WERI-Rb-1 (cell line): ENCODE measurements around the gene APOO.

Source experiments
- DNase-seq: peaks from one replicate; pipeline ENCODE4 v3.0.0-alpha.2; 2020
- H3K27ac ChIP-seq: fragments of 250-450 bp; sonication (Bioruptor Pico); 2 replicates; pipeline ENCODE4 v1.5.1; 2020; ENCODE audit warnings: mild to moderate bottlenecking, moderate library complexity
- H3K27me3 ChIP-seq: fragments of 250-450 bp; sonication (Bioruptor Pico); 2 replicates; pipeline ENCODE4 v1.5.1; 2021; ENCODE audit warnings: mild to moderate bottlenecking, low read depth, moderate library complexity; ENCODE audit not compliant: insufficient read depth, severe bottlenecking
- H3K36me3 ChIP-seq: fragments of 250-450 bp; sonication (Bioruptor Pico); 2 replicates; pipeline ENCODE4 v1.5.1; 2020; ENCODE audit warnings: mild to moderate bottlenecking, moderate library complexity
- H3K4me3 ChIP-seq: 2 replicates; pipeline ENCODE4 v1.5.1; 2011; ENCODE audit warnings: low read depth, mild to moderate bottlenecking, control low read depth, low read length
- H3K9me3 ChIP-seq: fragments of 250-450 bp; sonication (Bioruptor Pico); 2 replicates; pipeline ENCODE4 v1.5.1; 2021; ENCODE audit warnings: mild to moderate bottlenecking, moderate library complexity; ENCODE audit not compliant: severe bottlenecking
- CTCF ChIP-seq: IDR thresholded peaks from 2 replicates; pipeline ENCODE4 v1.5.1; 2011; ENCODE audit warnings: low read depth, mild to moderate bottlenecking, control low read depth, inconsistent platforms, low read length

Gene APOO

DNA sequence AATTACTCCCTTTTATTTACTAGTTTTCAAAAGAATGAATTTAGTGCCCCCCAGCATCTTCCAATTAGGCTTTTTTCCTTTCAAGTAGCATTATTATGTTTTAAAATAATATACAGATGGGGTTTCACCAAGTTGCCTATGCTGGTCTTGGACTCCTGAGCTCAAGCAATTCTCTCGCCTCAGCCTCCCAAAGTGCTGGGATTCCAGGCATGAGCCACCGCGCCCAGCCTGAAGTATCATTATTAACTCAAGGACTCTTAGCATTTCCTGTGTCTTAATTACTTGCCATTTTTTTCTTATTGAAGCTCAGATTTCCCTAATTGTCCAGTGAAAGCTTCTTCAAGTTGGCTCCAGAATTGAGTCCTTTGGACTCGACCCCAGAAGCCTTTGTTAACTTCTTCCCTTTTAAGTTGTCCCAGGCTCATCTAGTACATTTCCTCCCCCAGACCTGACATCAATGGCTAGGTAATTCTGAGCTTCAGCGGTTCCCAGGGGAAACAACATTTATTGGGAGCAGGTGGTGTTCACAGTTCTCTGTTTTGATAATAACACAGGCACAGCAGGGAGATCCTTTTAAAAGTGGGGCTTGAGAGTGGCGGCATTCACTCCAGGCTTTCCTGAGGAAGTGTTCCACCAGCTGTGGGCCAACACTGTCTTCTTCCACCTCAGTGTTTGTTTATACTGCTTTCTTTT lies 114.7 kb downstream of the APOO start:
- Histone ChIP-seq H3K36me3 (no peaks in the 10 kb centered on the region), H3K4me3 (no peak overlapping the region), H3K9me3 (no peaks in the 10 kb centered on the region), H3K27ac (no peak overlapping the region), H3K27me3 (peaks cover 8% of the 10 kb centered on the region)
- TF ChIP-seq CTCF, result no peak
- no peak for DNase-seq

GRCh38 chrX:23790155-23790497 lies 117.6 kb downstream of the APOO start:
- TF ChIP-seq CTCF, result no peak
- no peaks in the 10 kb centered on the region for H3K9me3 ChIP-seq
- no peak overlapping the region for H3K4me3 ChIP-seq
- H3K27ac ChIP-seq, result no peak overlapping the region
- H3K36me3 ChIP-seq, result no peaks in the 10 kb centered on the region
- peaks cover 8% of the 10 kb centered on the region for H3K27me3 ChIP-seq
- no peak for DNase-seq

DNA sequence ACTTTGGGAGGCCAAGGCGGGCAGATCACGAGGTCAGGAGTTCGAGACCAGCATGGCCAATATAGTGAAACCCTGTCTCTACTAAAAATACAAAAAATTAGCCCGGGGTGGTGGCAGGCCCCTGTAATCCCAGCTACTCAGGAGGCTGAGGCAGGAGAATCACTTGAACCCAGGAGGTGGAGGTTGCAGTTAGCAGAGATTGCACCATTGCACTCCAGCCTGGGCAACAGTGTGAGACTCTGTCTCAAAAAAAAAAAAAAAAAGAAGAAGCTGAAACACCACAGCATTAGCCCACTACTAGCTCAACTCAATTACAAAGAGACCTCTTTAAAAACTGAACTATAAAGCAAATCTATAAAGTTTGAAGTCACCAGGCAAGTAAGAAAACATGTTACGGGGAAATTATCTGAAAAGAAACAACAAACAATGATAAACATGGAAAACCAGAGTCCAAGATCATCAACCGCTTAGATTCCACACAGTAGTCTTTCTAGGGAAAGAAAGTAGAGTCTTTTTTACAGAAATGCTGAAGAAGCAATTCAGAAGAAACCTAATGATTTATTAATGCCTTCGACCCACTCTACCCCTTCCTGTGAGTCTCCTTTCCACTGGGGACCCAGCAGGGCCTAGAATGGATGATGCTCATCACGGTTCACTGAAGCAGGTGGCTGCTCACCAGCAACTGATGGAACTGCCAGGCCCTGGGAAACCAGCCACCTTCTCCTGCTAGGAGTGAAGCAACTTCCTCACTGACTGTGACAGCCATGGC lies 118.2 kb downstream of the APOO start:
- TF ChIP-seq CTCF, result no peak
- no peak overlapping the region for H3K4me3 ChIP-seq
- H3K36me3 ChIP-seq, result no peaks in the 10 kb centered on the region
- H3K27me3 ChIP-seq, result peaks cover 3% of the 10 kb centered on the region
- no peak overlapping the region for H3K27ac ChIP-seq
- DNase-seq, result no peak
- no peaks in the 10 kb centered on the region for H3K9me3 ChIP-seq

GRCh38 chrX:23788946-23789345 lies 118.8 kb downstream of the APOO start:
- no peaks in the 10 kb centered on the region for H3K36me3 ChIP-seq
- TF ChIP-seq CTCF, result no peak
- no peaks in the 10 kb centered on the region for H3K9me3 ChIP-seq
- H3K27ac ChIP-seq, result no peak overlapping the region
- H3K4me3 ChIP-seq, result no peak overlapping the region
- DNase-seq, result no peak
- peaks cover 3% of the 10 kb centered on the region for H3K27me3 ChIP-seq

- H3K9me3 ChIP-seq, result no peaks in the 10 kb centered on the region
- peaks cover 3% of the 10 kb centered on the region for H3K27me3 ChIP-seq
- no peak for DNase-seq
- TF ChIP-seq CTCF, result no peak
- no peak overlapping the region for H3K4me3 ChIP-seq
- no peak overlapping the region for H3K27ac ChIP-seq
- H3K36me3 ChIP-seq, result no peaks in the 10 kb centered on the region
Observed at GRCh38 chrX:23788521-23788920, 119.2 kb downstream of the APOO start.

DNA sequence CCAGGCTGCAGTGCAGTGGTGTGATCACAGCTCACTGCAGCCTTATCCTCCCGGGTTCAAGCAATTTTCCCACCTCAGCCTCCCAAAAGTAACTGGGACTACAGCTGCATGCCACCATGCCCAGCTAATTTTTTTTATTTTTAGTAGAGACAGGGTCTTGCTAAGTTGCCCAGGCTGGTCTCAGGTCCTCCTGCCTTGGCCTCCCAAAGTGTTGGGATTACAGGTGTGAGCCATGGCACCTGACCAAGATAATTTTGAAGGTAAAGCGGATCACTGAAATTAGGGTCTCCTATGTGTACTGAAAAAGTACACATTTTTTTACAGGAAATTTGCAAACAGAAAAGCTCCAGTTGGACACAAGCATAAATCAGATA lies 120.0 kb downstream of the APOO start:
- no peaks in the 10 kb centered on the region for H3K9me3 ChIP-seq
- H3K27ac ChIP-seq, result no peak overlapping the region
- H3K27me3 ChIP-seq, result peaks cover 3% of the 10 kb centered on the region
- TF ChIP-seq CTCF, result no peak
- H3K4me3 ChIP-seq, result no peak overlapping the region
- no peaks in the 10 kb centered on the region for H3K36me3 ChIP-seq
- DNase-seq, result no peak
